IPS-20b (cell line): ENCODE results near the gene CD24.
"Not testable (repeated sequence)": the region's sequence is repeated elsewhere in the genome, so short reads cannot be mapped to it uniquely, and the experiment has no call there.

Source experiments
- H3K27ac ChIP-seq: one replicate; pipeline ENCODE4 v1.5.1; 2013; ENCODE audit warnings: low read length
- H3K27me3 ChIP-seq: 2 replicates; pipeline ENCODE4 v1.6.1; 2013; ENCODE audit warnings: mild to moderate bottlenecking, low read length, inconsistent platforms; ENCODE audit not compliant: insufficient read depth
- H3K36me3 ChIP-seq: 2 replicates; pipeline ENCODE4 v1.6.1; 2013; ENCODE audit warnings: low read depth, mild to moderate bottlenecking, inconsistent platforms, low read length, moderate library complexity; ENCODE audit not compliant: insufficient read depth
- H3K4me1 ChIP-seq: 2 replicates; pipeline ENCODE4 v1.6.1; 2013; ENCODE audit warnings: mild to moderate bottlenecking, control low read depth, inconsistent platforms, low read length, moderate library complexity; ENCODE audit not compliant: insufficient read depth
- H3K4me3 ChIP-seq: 2 replicates; pipeline ENCODE4 v1.5.1; 2013; ENCODE audit warnings: mild to moderate bottlenecking, low read length, inconsistent platforms
- H3K9ac ChIP-seq: 2 replicates; pipeline ENCODE4 v1.6.1; 2013; ENCODE audit warnings: low read depth, mild to moderate bottlenecking, inconsistent platforms, low read length, moderate library complexity
- H3K9me3 ChIP-seq: 2 replicates; pipeline ENCODE4 v1.6.1; 2013; ENCODE audit warnings: mild to moderate bottlenecking, low read depth, low read length, inconsistent platforms; ENCODE audit not compliant: insufficient read depth

CD24 gene

DNA sequence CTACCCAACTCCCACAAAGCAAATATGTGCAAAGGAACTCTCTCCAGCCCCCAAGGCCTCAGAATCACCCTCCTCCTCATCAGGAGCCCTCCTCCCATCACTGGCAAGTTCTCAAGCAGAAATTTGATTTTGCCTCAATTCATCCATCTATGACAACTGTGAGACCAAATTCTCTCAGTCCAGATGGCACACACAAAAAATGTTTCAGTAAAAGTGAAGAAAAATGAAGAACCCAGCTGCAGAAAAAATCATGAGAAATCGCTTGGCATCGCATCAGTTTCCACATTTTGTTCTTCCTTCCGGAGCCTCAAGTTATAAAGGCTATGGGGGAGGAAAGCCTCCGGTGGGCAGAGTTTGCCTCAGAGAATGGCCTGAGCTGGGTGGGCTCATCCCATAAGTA, 6.4 kb upstream of the CD24 start:
- Histone ChIP-seq H3K9me3 (no peaks in the 10 kb centered on the region), H3K27ac (peak overlapping the region; percentile 29), H3K36me3 (no peaks in the 10 kb centered on the region), H3K4me1 (peaks cover 14% of the 10 kb centered on the region; the same call in 1 of the 2 replicates), H3K9ac (no peak overlapping the region), H3K4me3 (no peak overlapping the region), H3K27me3 (no peaks in the 10 kb centered on the region)

DNA sequence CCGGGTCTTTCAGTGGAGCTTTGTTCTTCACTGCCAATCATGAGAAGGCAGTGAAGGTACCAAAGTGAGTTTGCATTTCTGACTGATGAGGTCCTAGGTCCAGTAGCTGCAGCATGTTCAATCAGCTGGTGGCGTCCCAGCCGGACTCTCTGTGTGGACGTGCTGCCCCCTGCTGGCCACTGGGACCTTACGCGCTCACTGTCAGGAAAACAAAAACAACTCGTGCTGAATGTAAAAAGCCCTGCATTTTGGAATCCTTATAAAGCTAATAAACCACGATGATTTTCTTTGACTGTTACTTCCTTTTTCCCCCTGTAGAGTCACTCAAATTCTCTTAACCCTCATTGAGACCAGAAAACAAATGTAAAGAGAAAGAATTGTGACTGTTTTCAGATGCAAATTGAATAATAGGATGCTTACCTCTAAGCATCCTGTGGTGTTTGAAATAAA, 4.9 kb upstream of the CD24 start:
- Histone ChIP-seq H3K36me3 (no peaks in the 10 kb centered on the region), H3K27ac (peak overlapping the region; percentile 32), H3K4me3 (no peak overlapping the region), H3K4me1 (peaks cover 14% of the 10 kb centered on the region; the same call in 1 of the 2 replicates), H3K27me3 (no peaks in the 10 kb centered on the region), H3K9me3 (no peaks in the 10 kb centered on the region), H3K9ac (no peak overlapping the region; the same call in 1 of the 2 replicates)

DNA sequence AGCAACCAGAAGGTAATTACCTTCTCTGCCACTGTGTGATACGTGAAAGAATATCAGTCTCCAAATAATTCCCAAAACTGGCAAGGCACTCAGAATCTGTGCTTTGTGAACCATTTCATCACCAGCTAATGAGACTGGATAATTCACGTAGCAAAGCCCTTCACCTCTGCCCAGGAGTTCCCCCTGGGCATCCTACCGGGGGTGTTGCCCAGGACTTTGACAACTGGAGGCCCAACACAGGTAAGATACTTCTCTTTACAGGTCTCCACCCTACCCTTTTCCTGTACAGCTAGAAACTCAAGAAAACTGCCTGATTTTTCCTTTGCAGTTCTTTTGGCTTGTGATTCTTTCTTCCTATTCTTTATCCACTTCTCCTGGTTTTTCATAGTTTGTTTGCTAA, 2.7 kb upstream of the CD24 start:
- H3K9me3 ChIP-seq: peaks cover 6% of the 10 kb centered on the region; the same call in 1 of the 2 replicates
- H3K4me1 ChIP-seq: peaks cover 14% of the 10 kb centered on the region; the same call in 1 of the 2 replicates

DNA sequence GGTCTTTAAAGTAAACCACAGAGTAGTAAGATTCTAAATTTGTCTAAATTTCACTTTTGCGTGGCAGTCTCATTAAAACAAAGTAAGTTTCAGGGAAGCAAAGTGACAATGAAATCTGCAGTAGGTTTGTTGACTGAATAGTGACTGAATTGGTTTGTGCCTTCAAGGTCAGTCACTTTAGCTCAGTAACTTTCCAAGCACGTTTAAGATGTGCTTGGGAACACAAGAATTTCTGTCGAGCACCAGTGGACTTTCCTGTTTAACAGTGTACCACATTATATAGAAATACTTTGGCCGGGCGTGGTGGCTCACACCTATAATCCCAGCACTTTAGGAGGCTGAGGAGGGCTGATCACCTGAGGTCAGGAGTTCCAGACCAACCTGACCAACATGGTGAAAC, 1.7 kb upstream of the CD24 start:
- peak overlapping the region; percentile 94 for H3K9ac ChIP-seq
- peaks cover 14% of the 10 kb centered on the region; the same call in 1 of the 2 replicates for H3K4me1 ChIP-seq
- peak overlapping the region; percentile 81; the same call in 1 of the 2 replicates for H3K4me3 ChIP-seq

More for the DNA sequence above, 2.7 kb upstream of the CD24 start:
- Histone ChIP-seq H3K4me3 (no peak overlapping the region), H3K27me3 (no peaks in the 10 kb centered on the region), H3K27ac (no peak overlapping the region), H3K9ac (no peak overlapping the region), H3K36me3 (peaks cover 20% of the 10 kb centered on the region)

DNA sequence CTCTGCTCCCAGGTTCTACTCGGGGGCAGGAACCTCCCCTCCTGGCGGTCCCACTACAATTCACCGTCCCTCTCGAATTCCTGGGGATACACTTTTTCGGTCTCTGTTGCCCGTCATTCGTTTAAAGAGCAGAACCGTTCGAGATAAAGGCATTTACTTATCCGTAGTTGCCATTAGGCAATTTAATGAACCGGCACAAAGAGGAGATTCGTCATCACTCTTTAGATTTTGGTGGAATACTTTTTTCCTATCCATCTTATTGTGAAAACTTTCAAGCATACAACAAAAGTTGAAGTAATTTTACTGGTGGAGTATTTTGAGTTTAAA, 1.2 kb upstream of the CD24 start:
- no peaks in the 10 kb centered on the region for H3K27me3 ChIP-seq
- peaks cover 6% of the 10 kb centered on the region; the same call in 1 of the 2 replicates for H3K9me3 ChIP-seq
- H3K4me1 ChIP-seq: peaks cover 9% of the 10 kb centered on the region; the same call in 1 of the 2 replicates
- peak overlapping the region; percentile 90 for H3K27ac ChIP-seq
- H3K9ac ChIP-seq: peak overlapping the region; percentile 94
- peaks cover 36% of the 10 kb centered on the region for H3K36me3 ChIP-seq
- H3K4me3 ChIP-seq: peak overlapping the region; percentile 81

More for the DNA sequence above, 1.7 kb upstream of the CD24 start:
- peaks cover 6% of the 10 kb centered on the region; the same call in 1 of the 2 replicates for H3K9me3 ChIP-seq
- H3K36me3 ChIP-seq: peaks cover 30% of the 10 kb centered on the region
- no peaks in the 10 kb centered on the region for H3K27me3 ChIP-seq
- peak overlapping the region; percentile 90 for H3K27ac ChIP-seq

DNA sequence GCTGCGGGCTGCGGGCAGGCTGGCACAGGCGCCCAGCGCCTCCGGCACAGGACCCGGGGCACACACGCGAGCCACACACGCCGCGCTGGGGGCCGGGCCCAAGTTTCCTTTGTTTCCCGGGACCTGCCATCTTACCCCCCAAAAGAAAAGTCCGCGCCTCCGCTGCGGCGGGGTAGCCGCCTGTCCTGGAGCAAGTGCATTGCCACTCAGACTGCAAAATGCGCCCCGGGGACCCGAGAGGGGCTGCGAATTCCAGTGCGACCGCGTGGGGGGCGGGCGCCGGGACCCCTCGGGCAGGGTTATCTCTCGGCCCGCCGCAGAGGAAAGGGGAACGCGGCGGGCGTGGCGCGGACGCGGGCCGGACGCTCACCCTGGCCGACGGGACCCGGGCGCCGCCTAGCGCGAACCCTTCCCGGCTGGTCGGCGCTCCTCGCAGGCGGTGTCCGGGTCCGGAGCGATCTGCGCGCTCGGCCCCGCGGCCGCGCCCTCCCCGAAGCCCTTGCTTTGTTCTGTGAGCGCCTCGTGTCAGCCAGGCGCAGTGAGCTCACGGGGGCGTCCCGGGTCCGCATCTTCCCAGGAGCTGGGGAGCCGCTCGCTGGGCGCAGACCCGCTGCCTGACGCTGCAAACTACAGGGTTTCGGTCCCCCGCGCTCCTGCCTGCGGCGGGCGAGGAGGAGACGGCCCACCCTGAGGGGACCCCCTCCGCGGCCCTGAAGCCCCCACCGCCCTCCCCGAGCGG, 639 bp upstream of the CD24 start:
- peaks cover 8% of the 10 kb centered on the region; the same call in 1 of the 2 replicates for H3K4me1 ChIP-seq
- peaks cover 39% of the 10 kb centered on the region for H3K36me3 ChIP-seq
- no peaks in the 10 kb centered on the region for H3K27me3 ChIP-seq
- H3K9ac ChIP-seq: peak overlapping the region; percentile 94
- peaks cover 6% of the 10 kb centered on the region; the same call in 1 of the 2 replicates for H3K9me3 ChIP-seq
- peak overlapping the region; percentile 90 for H3K27ac ChIP-seq
- peak overlapping the region; percentile 81 for H3K4me3 ChIP-seq

DNA sequence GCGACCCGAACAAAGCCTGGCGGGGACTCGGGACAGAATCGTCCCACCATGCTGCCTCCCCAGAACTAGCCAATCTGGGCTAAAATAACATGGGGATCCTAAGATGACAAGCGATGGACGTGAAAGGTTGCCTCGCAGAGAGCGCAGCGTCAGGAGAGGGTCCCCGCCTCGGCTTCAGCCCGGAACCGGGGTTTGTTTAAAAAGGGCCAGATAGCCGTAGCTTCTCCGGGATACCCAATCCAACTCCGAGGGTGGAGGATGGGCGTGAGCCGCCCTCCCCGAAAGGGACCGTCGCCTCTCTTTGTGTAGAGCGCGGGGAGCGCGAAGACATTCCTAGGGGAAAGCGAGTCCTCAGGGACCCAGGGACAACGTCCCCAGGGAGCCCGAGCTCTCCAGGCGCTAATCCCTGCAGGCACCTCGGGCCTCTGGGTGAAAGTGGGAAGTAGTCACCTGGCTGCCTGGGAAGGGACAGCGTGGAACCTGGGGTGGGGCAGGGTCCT, 643 bp downstream of the CD24 start:
- peak overlapping the region; percentile 99 for H3K27ac ChIP-seq
- H3K36me3 ChIP-seq: peaks cover 45% of the 10 kb centered on the region
- H3K9me3 ChIP-seq: peaks cover 6% of the 10 kb centered on the region; the same call in 1 of the 2 replicates
- peaks cover 8% of the 10 kb centered on the region; the same call in 1 of the 2 replicates for H3K4me1 ChIP-seq
- peak overlapping the region; percentile 89 for H3K4me3 ChIP-seq
- no peaks in the 10 kb centered on the region for H3K27me3 ChIP-seq
- peak overlapping the region; percentile 100 for H3K9ac ChIP-seq

DNA sequence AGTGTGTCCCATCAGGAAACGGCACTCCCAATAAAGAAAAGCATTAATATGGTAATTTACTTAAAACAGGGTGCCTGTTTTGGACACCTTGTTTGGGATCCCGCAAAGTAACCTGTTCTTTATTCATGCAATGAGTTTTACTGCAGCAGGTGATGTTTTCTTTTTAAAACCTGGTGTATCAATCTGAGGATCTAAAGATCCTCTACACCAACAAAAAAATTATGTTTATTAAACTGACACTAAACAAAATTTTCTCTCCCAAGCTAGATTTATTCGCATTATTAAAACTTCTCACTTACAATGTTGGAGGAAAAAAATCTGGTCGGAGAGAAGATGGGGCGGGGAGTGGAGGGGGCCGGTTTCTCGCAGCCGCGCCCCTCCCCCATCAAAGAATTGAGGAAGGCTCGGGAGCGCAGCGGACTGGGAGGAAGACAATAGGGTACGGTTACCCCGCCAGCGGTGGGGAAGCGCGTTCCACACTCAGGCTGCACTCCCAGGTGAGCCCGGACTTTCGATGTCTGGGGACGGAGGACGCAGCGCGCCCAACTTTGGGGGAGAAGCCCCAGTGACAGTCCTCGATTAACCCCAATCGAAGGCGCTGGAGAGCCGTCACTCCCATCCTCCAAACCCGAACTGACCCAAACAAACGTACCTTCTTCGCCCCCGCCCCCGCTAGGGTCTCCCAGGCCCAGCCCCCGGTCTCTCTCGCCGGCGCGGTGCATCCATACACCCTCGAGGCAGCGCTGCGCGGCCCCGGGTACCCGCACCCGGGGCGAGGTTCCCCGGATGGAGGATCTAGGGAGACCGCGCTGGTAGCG, 1.3 kb downstream of the CD24 start:
- peaks cover 45% of the 10 kb centered on the region for H3K36me3 ChIP-seq
- H3K27me3 ChIP-seq: no peaks in the 10 kb centered on the region
- H3K9ac ChIP-seq: peak overlapping the region; percentile 100
- peak overlapping the region; percentile 89 for H3K4me3 ChIP-seq
- peaks cover 8% of the 10 kb centered on the region; the same call in 1 of the 2 replicates for H3K4me1 ChIP-seq
- peak overlapping the region; percentile 99 for H3K27ac ChIP-seq
- peaks cover 6% of the 10 kb centered on the region; the same call in 1 of the 2 replicates for H3K9me3 ChIP-seq

DNA sequence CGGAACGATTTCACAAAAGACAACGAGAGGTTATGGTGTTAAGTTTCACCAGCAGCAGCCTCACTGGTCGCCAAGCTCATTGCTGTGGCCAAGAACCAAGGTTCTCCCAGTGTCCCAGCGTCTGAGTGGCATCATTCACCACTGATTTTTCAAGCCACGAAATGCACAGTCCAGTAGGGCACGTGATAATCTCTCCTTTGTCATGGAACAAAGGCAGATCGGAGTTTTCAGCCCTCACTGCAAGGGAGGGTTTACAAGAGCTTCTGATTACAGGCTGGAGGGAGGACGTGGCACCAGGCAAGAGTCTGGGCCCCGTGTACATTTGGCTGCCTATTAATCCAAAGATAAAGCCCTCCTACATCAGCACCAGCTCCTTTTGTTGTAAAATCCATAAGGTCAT, 2.0 kb downstream of the CD24 start:
- H3K27ac ChIP-seq: peak overlapping the region; percentile 99
- peak overlapping the region; percentile 100 for H3K9ac ChIP-seq
- peaks cover 45% of the 10 kb centered on the region for H3K36me3 ChIP-seq
- H3K27me3 ChIP-seq: no peaks in the 10 kb centered on the region
- peaks cover 8% of the 10 kb centered on the region; the same call in 1 of the 2 replicates for H3K4me1 ChIP-seq
- peaks cover 6% of the 10 kb centered on the region; the same call in 1 of the 2 replicates for H3K9me3 ChIP-seq
- peak overlapping the region; percentile 89 for H3K4me3 ChIP-seq

DNA sequence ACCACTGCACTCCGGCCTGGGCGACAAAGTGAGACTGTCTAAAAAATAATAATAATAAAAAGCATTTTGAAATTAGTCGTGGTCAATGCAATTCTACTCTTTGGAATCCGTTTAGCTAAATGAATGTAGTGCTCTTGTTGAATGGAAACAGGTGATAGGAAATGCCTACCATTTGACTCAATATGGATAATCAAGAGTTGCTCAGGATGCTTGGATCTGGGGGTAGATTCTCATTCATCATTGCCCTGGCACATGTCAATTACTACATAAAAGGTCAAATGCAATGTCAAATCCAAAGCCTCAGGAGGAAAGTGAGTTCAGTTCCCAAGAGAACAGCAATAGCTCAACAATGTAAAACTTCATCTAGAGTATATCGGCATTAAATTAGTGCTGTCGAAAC, 3.8 kb downstream of the CD24 start:
- not testable (repeated sequence) for H3K27me3 ChIP-seq, H3K9ac ChIP-seq, H3K27ac ChIP-seq, H3K9me3 ChIP-seq, H3K4me1 ChIP-seq
- peaks cover 45% of the 10 kb centered on the region for H3K36me3 ChIP-seq
- peak overlapping the region; percentile 89; the same call in 1 of the 2 replicates for H3K4me3 ChIP-seq

DNA sequence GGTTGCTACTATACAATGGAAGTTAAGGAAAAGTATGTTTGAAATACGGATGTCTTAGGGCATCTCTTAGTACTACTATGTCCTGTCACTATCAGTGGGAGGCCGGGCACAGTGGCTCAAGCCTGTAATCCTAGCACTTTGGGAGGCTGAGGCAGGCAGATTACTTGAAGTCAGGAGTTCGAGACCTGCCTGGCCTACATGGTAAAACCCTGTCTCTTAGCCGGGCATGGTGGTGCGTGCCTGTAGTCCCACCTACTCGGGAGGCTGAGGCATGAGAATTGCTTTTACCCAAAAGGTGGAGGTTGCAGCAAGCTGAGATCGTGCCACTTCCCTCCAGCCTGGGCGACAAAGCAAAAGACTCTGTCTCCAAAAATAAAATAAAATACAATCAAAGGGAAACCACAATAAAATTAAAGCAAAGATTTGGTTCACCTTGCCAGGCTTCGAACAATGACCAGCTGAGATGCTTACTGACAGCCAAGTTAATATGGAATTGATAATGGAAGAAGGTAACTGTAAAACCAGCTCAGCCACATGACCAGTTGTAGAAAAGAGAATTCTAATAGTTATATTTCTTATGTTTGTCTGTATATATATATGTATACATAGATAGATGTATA, 6.5 kb downstream of the CD24 start:
- Histone ChIP-seq H3K36me3 (peaks cover 33% of the 10 kb centered on the region), H3K9me3 (peaks cover 6% of the 10 kb centered on the region; the same call in 1 of the 2 replicates), H3K27me3 (no peaks in the 10 kb centered on the region), H3K27ac (no peak overlapping the region), H3K4me3 (no peak overlapping the region), H3K9ac (no peak overlapping the region), H3K4me1 (no peaks in the 10 kb centered on the region)
